Measurements from ENCODE around the gene POLDIP2. TPM values are rescaled to one million over a fixed set of nuclear protein-coding genes. Genes with fewer than 3 reads are reported as not detected.

Gene POLDIP2
- total RNA-seq, 1 experiment from 2014 or later: 82.7 TPM

DNA sequence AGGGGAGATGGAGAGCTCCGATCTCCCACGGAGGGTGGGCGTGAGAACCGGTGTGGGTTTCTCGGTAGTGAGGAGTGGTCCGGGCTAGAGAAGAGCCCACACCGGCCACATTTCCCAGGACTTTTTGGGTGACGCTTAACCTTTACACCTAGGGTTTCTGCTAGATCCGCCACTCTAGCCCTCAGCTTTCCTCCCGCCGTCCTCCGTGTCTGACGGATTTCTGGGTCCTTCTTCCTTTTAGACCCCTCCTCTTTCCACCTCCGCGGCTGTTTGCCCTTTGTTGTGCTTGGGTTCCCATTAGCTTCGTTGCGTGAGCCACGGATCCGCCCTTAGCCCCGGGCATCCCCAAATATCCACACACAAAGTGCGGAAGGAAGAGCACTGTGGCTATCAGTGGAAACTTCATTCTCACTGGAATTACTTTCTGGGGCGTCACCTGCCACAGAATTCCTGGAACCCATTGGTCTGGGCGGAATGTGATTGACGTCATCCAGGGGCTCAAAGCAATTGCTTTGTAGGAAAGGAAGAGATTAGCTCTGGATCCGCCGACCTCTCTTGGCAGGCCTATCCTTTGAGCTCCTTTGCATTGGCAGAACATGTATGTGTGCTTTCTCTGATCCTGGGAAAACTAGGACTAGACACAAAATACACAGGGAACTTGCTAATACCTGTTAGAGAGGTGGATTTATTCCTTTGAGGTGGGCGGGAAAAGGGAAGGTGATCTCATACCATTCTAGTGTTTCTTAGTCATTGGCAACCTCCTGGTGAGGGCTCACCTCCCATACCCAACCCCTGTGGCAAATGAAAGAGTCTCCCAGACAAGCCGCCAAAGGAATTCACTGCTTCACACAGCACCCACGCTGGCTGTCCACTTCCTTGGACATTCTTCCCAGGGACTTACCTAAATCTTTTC lies 21.1 kb downstream of the POLDIP2 start:
- TSS peak; percentile 49 for BruUV-seq (replicated peaks)
- DNase-seq: peak; percentile 66
- intact Hi-C loops (cut with micrococcal nuclease; ENCODE audit: unreplicated experiment): no loop called here
- Mint-ChIP-seq H3K4me3 (ENCODE audit: low read depth, unreplicated experiment) (peak overlapping the region; percentile 93), H3K9me3 (ENCODE audit: low read depth, unreplicated experiment) (no peaks in the 10 kb centered on the region), H3K4me1 (ENCODE audit: low read depth, unreplicated experiment) (peaks cover 40% of the 10 kb centered on the region), H3K27ac (ENCODE audit: unreplicated experiment) (peak overlapping the region; percentile 89), H3K36me3 (ENCODE audit: insufficient read depth, unreplicated experiment) (peaks cover 62% of the 10 kb centered on the region), H3K27me3 (ENCODE audit: unreplicated experiment) (no peaks in the 10 kb centered on the region)
- CTCF ChIA-PET: interaction anchor here (0.7 to 1.9 kb wide), 11 partner anchors 10 to 531 kb away, joined by 3 to 10 read pairs (median 6); partner anchors contain the start of genes LYRM9, POLDIP2 and TMEM97
- TF ChIP-seq, protein P1, sequence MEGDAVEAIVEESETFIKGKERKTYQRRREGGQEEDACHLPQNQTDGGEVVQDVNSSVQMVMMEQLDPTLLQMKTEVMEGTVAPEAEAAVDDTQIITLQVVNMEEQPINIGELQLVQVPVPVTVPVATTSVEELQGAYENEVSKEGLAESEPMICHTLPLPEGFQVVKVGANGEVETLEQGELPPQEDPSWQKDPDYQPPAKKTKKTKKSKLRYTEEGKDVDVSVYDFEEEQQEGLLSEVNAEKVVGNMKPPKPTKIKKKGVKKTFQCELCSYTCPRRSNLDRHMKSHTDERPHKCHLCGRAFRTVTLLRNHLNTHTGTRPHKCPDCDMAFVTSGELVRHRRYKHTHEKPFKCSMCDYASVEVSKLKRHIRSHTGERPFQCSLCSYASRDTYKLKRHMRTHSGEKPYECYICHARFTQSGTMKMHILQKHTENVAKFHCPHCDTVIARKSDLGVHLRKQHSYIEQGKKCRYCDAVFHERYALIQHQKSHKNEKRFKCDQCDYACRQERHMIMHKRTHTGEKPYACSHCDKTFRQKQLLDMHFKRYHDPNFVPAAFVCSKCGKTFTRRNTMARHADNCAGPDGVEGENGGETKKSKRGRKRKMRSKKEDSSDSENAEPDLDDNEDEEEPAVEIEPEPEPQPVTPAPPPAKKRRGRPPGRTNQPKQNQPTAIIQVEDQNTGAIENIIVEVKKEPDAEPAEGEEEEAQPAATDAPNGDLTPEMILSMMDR (IDR thresholded peaks at IDR 0.05; ENCODE audit: unreplicated experiment): no peak

DNA sequence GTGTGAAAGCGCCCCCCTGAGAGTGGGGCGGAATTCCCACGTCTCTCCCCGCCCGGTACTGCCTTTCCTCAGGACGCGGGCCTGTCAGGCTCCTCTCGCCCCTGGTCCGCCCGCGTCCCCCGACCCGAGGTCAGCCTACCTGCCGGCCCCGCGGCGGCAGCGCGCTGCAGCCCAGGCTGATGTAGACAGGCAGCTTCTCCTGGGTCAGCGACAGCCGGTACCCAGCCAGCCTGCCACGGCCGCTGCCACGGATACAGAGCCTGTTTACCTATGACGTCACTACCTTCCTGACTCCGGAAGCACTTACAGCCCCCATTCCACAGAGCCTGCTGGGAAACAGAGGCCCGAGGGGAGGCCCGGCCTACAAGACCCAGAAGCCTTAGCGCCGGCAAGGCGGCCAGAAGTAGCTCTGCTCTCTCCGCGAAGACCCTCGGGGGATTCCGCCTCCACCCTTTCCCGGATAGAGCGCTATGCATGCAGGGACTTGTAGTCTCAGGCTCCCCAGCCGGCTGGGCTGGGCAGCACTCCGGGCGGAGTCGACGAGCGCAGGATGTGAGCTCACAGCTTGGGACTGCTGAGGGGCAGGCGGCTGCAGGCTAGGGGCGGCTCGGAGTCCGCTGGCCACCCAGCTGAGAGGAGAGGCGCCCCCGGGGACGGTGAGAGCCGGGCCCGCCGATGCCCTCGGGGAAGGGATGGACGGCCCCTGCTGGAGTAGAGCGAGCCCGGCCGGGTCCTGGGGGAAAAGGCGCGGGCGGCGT lies 21.9 kb downstream of the POLDIP2 start, which contains the start of the genes IFT20 and TNFAIP1:
Gene IFT20, minus strand, starts transcription at position 272 of the 758 bp plus-strand sequence. CDS start 3,487 bp downstream, outside the sequence.
Gene TNFAIP1, plus strand, starts transcription at position 561 of the 758 bp plus-strand sequence. CDS start 3,761 bp downstream, outside the sequence.
- intact Hi-C loops (cut with micrococcal nuclease; ENCODE audit: unreplicated experiment): no loop called here

DNA sequence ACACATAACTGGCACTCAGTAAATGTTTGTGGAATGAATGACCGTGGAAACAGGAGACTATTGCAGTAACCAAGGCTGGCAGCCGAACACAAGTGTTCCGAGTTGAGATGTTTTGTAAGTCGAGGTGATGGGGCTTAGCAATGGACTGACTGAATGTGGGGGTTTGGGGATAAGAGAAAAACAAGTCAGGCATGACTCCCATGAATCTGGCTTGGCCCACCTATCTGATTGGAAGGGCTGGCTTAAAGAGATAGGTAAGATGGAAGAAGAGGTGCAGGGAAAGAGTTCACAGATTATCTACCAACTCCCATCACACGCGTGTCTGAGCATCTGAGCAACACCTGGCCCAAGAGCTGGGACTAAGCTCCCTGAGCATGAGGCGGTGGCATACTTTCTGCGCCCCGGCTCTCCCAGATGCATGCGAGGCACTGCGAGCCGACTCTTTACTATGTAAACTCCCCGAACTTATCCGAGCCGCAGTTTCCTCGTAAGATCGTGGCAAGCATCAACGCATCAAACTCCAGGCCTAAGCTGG lies 22.6 kb downstream of the POLDIP2 start:
- TF ChIP-seq, protein P1 (IDR thresholded peaks at IDR 0.05; ENCODE audit: unreplicated experiment): no peak
- H3K27ac Mint-ChIP-seq (ENCODE audit: unreplicated experiment): peak overlapping the region; percentile 89
- DNase-seq: peak; percentile 14
- H3K9me3 Mint-ChIP-seq (ENCODE audit: low read depth, unreplicated experiment): no peaks in the 10 kb centered on the region
- peaks cover 54% of the 10 kb centered on the region for H3K36me3 Mint-ChIP-seq (ENCODE audit: insufficient read depth, unreplicated experiment)
- peak overlapping the region; percentile 93 for H3K4me3 Mint-ChIP-seq (ENCODE audit: low read depth, unreplicated experiment)
- intact Hi-C loops (cut with micrococcal nuclease; ENCODE audit: unreplicated experiment): no loop called here
- BruUV-seq (replicated peaks): no TSS peak
- no peaks in the 10 kb centered on the region for H3K27me3 Mint-ChIP-seq (ENCODE audit: unreplicated experiment)
- peaks cover 40% of the 10 kb centered on the region for H3K4me1 Mint-ChIP-seq (ENCODE audit: low read depth, unreplicated experiment)
- CTCF ChIA-PET: interaction anchor here (0.6 to 1.9 kb wide), 7 partner anchors 9 to 442 kb away, joined by 3 to 10 read pairs (median 5); partner anchors contain the start of genes LYRM9, POLDIP2 and TMEM97

More for the DNA sequence above, 21.9 kb downstream of the POLDIP2 start, which contains the start of the genes IFT20 and TNFAIP1:
- CTCF ChIA-PET: interaction anchor here (0.6 to 1.9 kb wide), 13 partner anchors 10 to 1010 kb away, joined by 3 to 10 read pairs (median 5); partner anchors contain the start of genes LYRM9, POLDIP2 and TMEM97
- BruUV-seq (replicated peaks): no TSS peak
- peaks cover 55% of the 10 kb centered on the region for H3K36me3 Mint-ChIP-seq (ENCODE audit: insufficient read depth, unreplicated experiment)
- H3K9me3 Mint-ChIP-seq (ENCODE audit: low read depth, unreplicated experiment): no peaks in the 10 kb centered on the region
- H3K4me3 Mint-ChIP-seq (ENCODE audit: low read depth, unreplicated experiment): peak within 1 kb of the TSS; percentile 93
- peak within 1 kb of the TSS; percentile 89 for H3K27ac Mint-ChIP-seq (ENCODE audit: unreplicated experiment)
- H3K4me1 Mint-ChIP-seq (ENCODE audit: low read depth, unreplicated experiment): peaks cover 40% of the 10 kb centered on the region
- peak; percentile 98 for DNase-seq
- H3K27me3 Mint-ChIP-seq (ENCODE audit: unreplicated experiment): no peaks in the 10 kb centered on the region
- TF ChIP-seq, protein P1 (IDR thresholded peaks at IDR 0.05; ENCODE audit: unreplicated experiment): no peak

DNA sequence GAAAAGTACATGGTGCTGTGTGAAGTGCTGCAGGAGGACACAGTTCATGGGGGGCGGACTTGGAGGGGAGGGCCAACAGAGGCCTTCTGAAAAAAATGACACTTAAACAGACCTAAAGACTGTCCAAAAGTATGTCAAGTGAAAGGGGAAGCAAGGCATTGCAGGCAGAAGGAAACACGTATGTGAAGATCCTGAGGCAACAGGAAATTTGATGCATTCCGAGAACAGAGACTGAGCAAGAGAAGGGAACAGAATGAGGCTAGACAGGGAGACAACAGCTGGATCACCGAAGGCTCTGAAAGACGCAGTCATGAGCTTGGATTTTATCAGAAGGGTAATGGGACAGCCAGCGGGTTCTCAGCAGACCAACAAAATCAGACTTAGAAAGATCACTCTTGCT lies 23.2 kb downstream of the POLDIP2 start:
- CTCF ChIA-PET: no interaction called here
- no peak for DNase-seq
- Mint-ChIP-seq H3K27ac (ENCODE audit: unreplicated experiment) (peak overlapping the region; percentile 89), H3K27me3 (ENCODE audit: unreplicated experiment) (no peaks in the 10 kb centered on the region), H3K4me3 (ENCODE audit: low read depth, unreplicated experiment) (peak overlapping the region; percentile 93), H3K9me3 (ENCODE audit: low read depth, unreplicated experiment) (no peaks in the 10 kb centered on the region), H3K36me3 (ENCODE audit: insufficient read depth, unreplicated experiment) (peaks cover 55% of the 10 kb centered on the region), H3K4me1 (ENCODE audit: low read depth, unreplicated experiment) (peaks cover 40% of the 10 kb centered on the region)
- BruUV-seq (replicated peaks): TSS peak; percentile 25
- intact Hi-C loops (cut with micrococcal nuclease; ENCODE audit: unreplicated experiment): no loop called here
- TF ChIP-seq, protein P1 (IDR thresholded peaks at IDR 0.05; ENCODE audit: unreplicated experiment): no peak

Measured in Calu3 (cell line).